ENCODE data around the gene VPS39. TPM values are rescaled to one million over a fixed set of nuclear protein-coding genes. Genes with fewer than 3 reads are reported as not detected.

VPS39 gene
- total and polyA plus RNA-seq, 7 experiments from 2014 or later, result 31.8 to 115 (median 90.4) TPM

- Histone ChIP-seq H3K27me3 (ENCODE audit: control insufficient read depth in 2 of 2, insufficient read depth in 2 of 2, low read length in 2 of 2) (no peaks in the 10 kb centered on the region), H3K27ac (ENCODE audit: low read depth, low read length) (no peak overlapping the region), H3K9me3 (ENCODE audit: control insufficient read depth in 2 of 3, low read length in 3 of 3) (no peaks in the 10 kb centered on the region), H3K36me3 (ENCODE audit: control insufficient read depth in 2 of 3, insufficient read depth in 3 of 3, low read length in 3 of 3) (no peaks in the 10 kb centered on the region), H3K4me3 (ENCODE audit: low read length) (no peak overlapping the region), H3K4me1 (ENCODE audit: control insufficient read depth in 2 of 2, insufficient read depth in 2 of 2, low read length in 2 of 2) (no peaks in the 10 kb centered on the region)
- Mint-ChIP-seq H3K4me3 (no peak overlapping the region), H3K4me1 (no peaks in the 10 kb centered on the region), H3K27ac (no peak overlapping the region), H3K27me3 (peaks cover 0 to 4% (median 0%) of the 10 kb centered on the region in 5 donors), H3K9me3 (no peaks in the 10 kb centered on the region), H3K36me3 (no peaks in the 10 kb centered on the region)
- DNase-seq (no peak), ATAC-seq (no peak)
- intact Hi-C loops (cut with micrococcal nuclease), result no loop called here
- ChIA-PET CTCF (no interaction called here), POLR2A (no interaction called here)
Observed at GRCh38 chr15:42144841-42145375, 63.2 kb downstream of the VPS39 start.

- peak overlapping the region in 1 of 10 donors; percentile 16 for H3K4me3 Mint-ChIP-seq
- ChIA-PET POLR2A (interaction anchor here (0.5 kb wide), 1 partner anchor 1603 kb away, joined by 3 read pairs; no protein-coding TSS in a partner anchor), CTCF (no interaction called here)
- ATAC-seq, result no peak
- no peak overlapping the region for H3K4me3 ChIP-seq (ENCODE audit: low read length)
- H3K9me3 ChIP-seq (ENCODE audit: control insufficient read depth in 2 of 3, low read length in 3 of 3), result no peaks in the 10 kb centered on the region
- H3K27ac ChIP-seq (ENCODE audit: low read depth, low read length), result no peak overlapping the region
- H3K27ac Mint-ChIP-seq, result no peak overlapping the region
- no peaks in the 10 kb centered on the region for H3K4me1 ChIP-seq (ENCODE audit: control insufficient read depth in 2 of 2, insufficient read depth in 2 of 2, low read length in 2 of 2)
- H3K4me1 Mint-ChIP-seq, result no peaks in the 10 kb centered on the region
- no peaks in the 10 kb centered on the region for H3K27me3 ChIP-seq (ENCODE audit: control insufficient read depth in 2 of 2, insufficient read depth in 2 of 2, low read length in 2 of 2)
- no peak for DNase-seq
- intact Hi-C loops (cut with micrococcal nuclease), result no loop called here
- no peaks in the 10 kb centered on the region for H3K36me3 ChIP-seq (ENCODE audit: control insufficient read depth in 2 of 3, insufficient read depth in 3 of 3, low read length in 3 of 3)
- no peaks in the 10 kb centered on the region for H3K9me3 Mint-ChIP-seq
- no peaks in the 10 kb centered on the region for H3K36me3 Mint-ChIP-seq
- peaks cover 0 to 4% (median 0%) of the 10 kb centered on the region in 5 donors for H3K27me3 Mint-ChIP-seq
Observed at GRCh38 chr15:42143866-42144625, 64.1 kb downstream of the VPS39 start.

- Mint-ChIP-seq H3K27ac (no peak overlapping the region), H3K4me3 (no peak overlapping the region), H3K36me3 (no peaks in the 10 kb centered on the region), H3K9me3 (no peaks in the 10 kb centered on the region), H3K27me3 (peaks cover 0 to 4% (median 0%) of the 10 kb centered on the region in 5 donors), H3K4me1 (no peaks in the 10 kb centered on the region)
- ATAC-seq (no peak), DNase-seq (no peak)
- H3K27ac ChIP-seq (ENCODE audit: low read depth, low read length), result no peak overlapping the region
- intact Hi-C loops (cut with micrococcal nuclease), result no loop called here
- H3K4me1 ChIP-seq (ENCODE audit: control insufficient read depth in 2 of 2, insufficient read depth in 2 of 2, low read length in 2 of 2), result no peaks in the 10 kb centered on the region
- H3K36me3 ChIP-seq (ENCODE audit: control insufficient read depth in 2 of 3, insufficient read depth in 3 of 3, low read length in 3 of 3), result no peaks in the 10 kb centered on the region
- ChIA-PET POLR2A (no interaction called here), CTCF (no interaction called here)
- H3K27me3 ChIP-seq (ENCODE audit: control insufficient read depth in 2 of 2, insufficient read depth in 2 of 2, low read length in 2 of 2), result no peaks in the 10 kb centered on the region
- H3K4me3 ChIP-seq (ENCODE audit: low read length), result no peak overlapping the region
- H3K9me3 ChIP-seq (ENCODE audit: control insufficient read depth in 2 of 3, low read length in 3 of 3), result no peaks in the 10 kb centered on the region
Observed at GRCh38 chr15:42143356-42143755, 64.7 kb downstream of the VPS39 start.

- Histone ChIP-seq H3K9me3 (ENCODE audit: control insufficient read depth in 2 of 3, low read length in 3 of 3) (no peaks in the 10 kb centered on the region), H3K4me1 (ENCODE audit: control insufficient read depth in 2 of 2, insufficient read depth in 2 of 2, low read length in 2 of 2) (no peaks in the 10 kb centered on the region), H3K4me3 (ENCODE audit: low read length) (no peak overlapping the region), H3K36me3 (ENCODE audit: control insufficient read depth in 2 of 3, insufficient read depth in 3 of 3, low read length in 3 of 3) (no peaks in the 10 kb centered on the region), H3K27ac (ENCODE audit: low read depth, low read length) (no peak overlapping the region), H3K27me3 (ENCODE audit: control insufficient read depth in 2 of 2, insufficient read depth in 2 of 2, low read length in 2 of 2) (no peaks in the 10 kb centered on the region)
- ChIA-PET POLR2A (no interaction called here), CTCF (no interaction called here)
- no peaks in the 10 kb centered on the region for H3K36me3 Mint-ChIP-seq
- H3K4me1 Mint-ChIP-seq, result peaks cover 0 to 2% (median 0%) of the 10 kb centered on the region in 7 donors
- no peak for DNase-seq
- no peak for ATAC-seq
- no peaks in the 10 kb centered on the region for H3K9me3 Mint-ChIP-seq
- peaks cover 0 to 4% (median 0%) of the 10 kb centered on the region in 5 donors for H3K27me3 Mint-ChIP-seq
- H3K4me3 Mint-ChIP-seq, result no peak overlapping the region
- intact Hi-C loops (cut with micrococcal nuclease), result no loop called here
- H3K27ac Mint-ChIP-seq, result no peak overlapping the region
Observed at GRCh38 chr15:42141795-42142667, 66.1 kb downstream of the VPS39 start.

GRCh38 chr15:42141246-42141645 is 66.9 kb downstream of the VPS39 start:
- Mint-ChIP-seq H3K36me3 (no peaks in the 10 kb centered on the region), H3K27ac (no peak overlapping the region), H3K27me3 (peaks cover 0 to 7% (median 0%) of the 10 kb centered on the region in 5 donors), H3K4me3 (no peak overlapping the region), H3K9me3 (no peaks in the 10 kb centered on the region), H3K4me1 (peaks cover 0 to 4% (median 0%) of the 10 kb centered on the region in 7 donors)
- Histone ChIP-seq H3K27me3 (ENCODE audit: control insufficient read depth in 2 of 2, insufficient read depth in 2 of 2, low read length in 2 of 2) (no peaks in the 10 kb centered on the region), H3K4me3 (ENCODE audit: low read length) (no peak overlapping the region), H3K27ac (ENCODE audit: low read depth, low read length) (no peak overlapping the region), H3K9me3 (ENCODE audit: control insufficient read depth in 2 of 3, low read length in 3 of 3) (no peaks in the 10 kb centered on the region), H3K36me3 (ENCODE audit: control insufficient read depth in 2 of 3, insufficient read depth in 3 of 3, low read length in 3 of 3) (no peaks in the 10 kb centered on the region), H3K4me1 (ENCODE audit: control insufficient read depth in 2 of 2, insufficient read depth in 2 of 2, low read length in 2 of 2) (no peaks in the 10 kb centered on the region)
- intact Hi-C loops (cut with micrococcal nuclease), result no loop called here
- ATAC-seq (no peak), DNase-seq (no peak)
- POLR2A ChIA-PET, result no interaction called here
- CTCF ChIA-PET, result no interaction called here

- DNase-seq (no peak), ATAC-seq (no peak)
- Mint-ChIP-seq H3K4me3 (no peak overlapping the region), H3K36me3 (no peaks in the 10 kb centered on the region), H3K27me3 (peaks cover 0 to 7% (median 0%) of the 10 kb centered on the region in 5 donors), H3K4me1 (peaks cover 0 to 7% (median 0%) of the 10 kb centered on the region in 7 donors), H3K9me3 (no peaks in the 10 kb centered on the region), H3K27ac (no peak overlapping the region)
- ChIA-PET CTCF (no interaction called here), POLR2A (no interaction called here)
- Histone ChIP-seq H3K4me3 (ENCODE audit: low read length) (no peak overlapping the region), H3K27me3 (ENCODE audit: control insufficient read depth in 2 of 2, insufficient read depth in 2 of 2, low read length in 2 of 2) (no peaks in the 10 kb centered on the region), H3K36me3 (ENCODE audit: control insufficient read depth in 2 of 3, insufficient read depth in 3 of 3, low read length in 3 of 3) (no peaks in the 10 kb centered on the region), H3K27ac (ENCODE audit: low read depth, low read length) (no peak overlapping the region), H3K4me1 (ENCODE audit: control insufficient read depth in 2 of 2, insufficient read depth in 2 of 2, low read length in 2 of 2) (no peaks in the 10 kb centered on the region), H3K9me3 (ENCODE audit: control insufficient read depth in 2 of 3, low read length in 3 of 3) (no peaks in the 10 kb centered on the region)
- intact Hi-C loops (cut with micrococcal nuclease), result no loop called here
Observed at GRCh38 chr15:42140383-42141070, 67.6 kb downstream of the VPS39 start.

Data from naive thymus-derived CD4-positive, alpha-beta T cell (primary cell).